ENCODE measurements around the gene GPC5.

GPC5 gene

GRCh38 chr13:91618315-91618714, 219.9 kb downstream of the GPC5 start:
- TF ChIP-seq TAF1 (IDR thresholded peaks at IDR 0.05; ENCODE audit: borderline replicate concordance, insufficient read depth, low read length): no peak
- no peak for TF ChIP-seq REST (IDR thresholded peaks at IDR 0.05; ENCODE audit: insufficient read depth in 1 of 2, low read depth in 2 of 2, low read length in 2 of 2)
- no peak for TF ChIP-seq SIN3A (IDR thresholded peaks at IDR 0.05; ENCODE audit: borderline replicate concordance, insufficient read depth, low read length)
- no peak for TF ChIP-seq POLR2AphosphoS5 (IDR thresholded peaks at IDR 0.05; ENCODE audit: low read depth, low read length)
- no peak for TF ChIP-seq FOXP2 (optimal IDR thresholded peaks at IDR 0.05; ENCODE audit: borderline replicate concordance, extremely low read depth, extremely low read length, insufficient read depth)

GRCh38 chr13:91620670-91621141, 222.3 kb downstream of the GPC5 start:
- TF ChIP-seq SIN3A (IDR thresholded peaks at IDR 0.05; ENCODE audit: borderline replicate concordance, insufficient read depth, low read length): no peak
- TF ChIP-seq REST (IDR thresholded peaks at IDR 0.05; ENCODE audit: insufficient read depth in 1 of 2, low read depth in 2 of 2, low read length in 2 of 2): no peak
- no peak for TF ChIP-seq TAF1 (IDR thresholded peaks at IDR 0.05; ENCODE audit: borderline replicate concordance, insufficient read depth, low read length)
- TF ChIP-seq FOXP2 (optimal IDR thresholded peaks at IDR 0.05; ENCODE audit: borderline replicate concordance, extremely low read depth, extremely low read length, insufficient read depth): no peak
- no peak for TF ChIP-seq POLR2AphosphoS5 (IDR thresholded peaks at IDR 0.05; ENCODE audit: low read depth, low read length)

- TF ChIP-seq FOXP2 (optimal IDR thresholded peaks at IDR 0.05; ENCODE audit: borderline replicate concordance, extremely low read depth, extremely low read length, insufficient read depth) (no peak), REST (IDR thresholded peaks at IDR 0.05; ENCODE audit: insufficient read depth in 1 of 2, low read depth in 2 of 2, low read length in 2 of 2) (no peak), POLR2AphosphoS5 (IDR thresholded peaks at IDR 0.05; ENCODE audit: low read depth, low read length) (no peak), TAF1 (IDR thresholded peaks at IDR 0.05; ENCODE audit: borderline replicate concordance, insufficient read depth, low read length) (no peak)
Measured at GRCh38 chr13:91621161-91621560, 222.7 kb downstream of the GPC5 start.

GRCh38 chr13:91621963-91622362, 223.5 kb downstream of the GPC5 start:
- TF ChIP-seq TAF1 (IDR thresholded peaks at IDR 0.05; ENCODE audit: borderline replicate concordance, insufficient read depth, low read length): no peak
- TF ChIP-seq FOXP2 (optimal IDR thresholded peaks at IDR 0.05; ENCODE audit: borderline replicate concordance, extremely low read depth, extremely low read length, insufficient read depth): no peak
- no peak for TF ChIP-seq REST (IDR thresholded peaks at IDR 0.05; ENCODE audit: insufficient read depth in 1 of 2, low read depth in 2 of 2, low read length in 2 of 2)
- TF ChIP-seq SIN3A (IDR thresholded peaks at IDR 0.05; ENCODE audit: borderline replicate concordance, insufficient read depth, low read length): no peak
- no peak for TF ChIP-seq POLR2AphosphoS5 (IDR thresholded peaks at IDR 0.05; ENCODE audit: low read depth, low read length)

All from PFSK-1 (cell line).